Left renal cortex interstitium (tissue), 4 donors: ENCODE results near the gene JARID2. TPM values are rescaled to one million over a fixed set of nuclear protein-coding genes. Genes with fewer than 3 reads are reported as not detected.

Experiments
- DNase-seq, 4 donors: peaks; one replicate each; pipeline ENCODE4 v3.0.0-alpha.2; 2013; ENCODE audit warnings: low read depth in 4 of 4, low spot score in 2 of 4, missing footprints in 1 of 4
- polyA plus RNA-seq, 4 donors: library from polyadenylated mRNA; unstranded; fragments of 120-200 nt; gene quantifications; one replicate each; pipeline ENCODE4 v1.2.1, GENCODE V29; 2013; ENCODE audit not compliant: insufficient read length in 4 of 4

Gene JARID2
- polyA plus RNA-seq, 4 donors: 26.1 to 33.0 (median 28.9) TPM

GRCh38 chr6:15546591-15546990, 300.7 kb downstream of the JARID2 start:
- no peak for DNase-seq

GRCh38 chr6:15547400-15547799, 301.5 kb downstream of the JARID2 start:
- DNase-seq: no peak

GRCh38 chr6:15549371-15549770, 303.5 kb downstream of the JARID2 start:
- DNase-seq: no peak

- no peak for DNase-seq
These were observed 304.8 kb downstream of the JARID2 start for GRCh38 chr6:15550546-15551123.

- DNase-seq: no peak
These were observed 305.4 kb downstream of the JARID2 start for GRCh38 chr6:15551262-15551661.

GRCh38 chr6:15551798-15552197, 305.9 kb downstream of the JARID2 start:
- no peak for DNase-seq

GRCh38 chr6:15553031-15553430, 307.2 kb downstream of the JARID2 start:
- no peak for DNase-seq

GRCh38 chr6:15553736-15554294, 307.9 kb downstream of the JARID2 start:
- no peak for DNase-seq

GRCh38 chr6:15554728-15555100, 308.8 kb downstream of the JARID2 start:
- DNase-seq: no peak

GRCh38 chr6:15555101-15556038, 309.5 kb downstream of the JARID2 start:
- DNase-seq: no peak

- no peak for DNase-seq
These were observed 310.8 kb downstream of the JARID2 start for GRCh38 chr6:15556711-15557110.

- no peak for DNase-seq
These were observed 311.3 kb downstream of the JARID2 start for GRCh38 chr6:15557174-15557573.

- DNase-seq: no peak
These were observed 314.8 kb downstream of the JARID2 start for GRCh38 chr6:15560713-15561112.

GRCh38 chr6:15561447-15562199, 315.8 kb downstream of the JARID2 start:
- DNase-seq: no peak

GRCh38 chr6:15562977-15563376, 317.1 kb downstream of the JARID2 start:
- no peak for DNase-seq

GRCh38 chr6:15569035-15569995, 323.4 kb downstream of the JARID2 start:
- no peak for DNase-seq

GRCh38 chr6:15570171-15570570, 324.3 kb downstream of the JARID2 start:
- DNase-seq: no peak
